ENCODE results near the gene TBC1D10A. TPM values are rescaled to one million over a fixed set of nuclear protein-coding genes. Genes with fewer than 3 reads are reported as not detected.

TBC1D10A gene
- total RNA-seq, 4 donors from 2014 or later: 28.4 to 44.7 (median 35.9) TPM

- Histone ChIP-seq H3K9me3 (no peaks in the 10 kb centered on the region), H3K4me1 (peaks cover 28 to 76% of the 10 kb centered on the region in 2 donors), H3K4me3 (replicated peaks in 1 of 3) (no peak overlapping the region), H3K27ac (no peak overlapping the region), H3K36me3 (no peaks in the 10 kb centered on the region), H3K27me3 (no peaks in the 10 kb centered on the region)
- no peak for TF ChIP-seq POLR2A (IDR thresholded peaks at IDR 0.05)
- TF ChIP-seq, protein P1, sequence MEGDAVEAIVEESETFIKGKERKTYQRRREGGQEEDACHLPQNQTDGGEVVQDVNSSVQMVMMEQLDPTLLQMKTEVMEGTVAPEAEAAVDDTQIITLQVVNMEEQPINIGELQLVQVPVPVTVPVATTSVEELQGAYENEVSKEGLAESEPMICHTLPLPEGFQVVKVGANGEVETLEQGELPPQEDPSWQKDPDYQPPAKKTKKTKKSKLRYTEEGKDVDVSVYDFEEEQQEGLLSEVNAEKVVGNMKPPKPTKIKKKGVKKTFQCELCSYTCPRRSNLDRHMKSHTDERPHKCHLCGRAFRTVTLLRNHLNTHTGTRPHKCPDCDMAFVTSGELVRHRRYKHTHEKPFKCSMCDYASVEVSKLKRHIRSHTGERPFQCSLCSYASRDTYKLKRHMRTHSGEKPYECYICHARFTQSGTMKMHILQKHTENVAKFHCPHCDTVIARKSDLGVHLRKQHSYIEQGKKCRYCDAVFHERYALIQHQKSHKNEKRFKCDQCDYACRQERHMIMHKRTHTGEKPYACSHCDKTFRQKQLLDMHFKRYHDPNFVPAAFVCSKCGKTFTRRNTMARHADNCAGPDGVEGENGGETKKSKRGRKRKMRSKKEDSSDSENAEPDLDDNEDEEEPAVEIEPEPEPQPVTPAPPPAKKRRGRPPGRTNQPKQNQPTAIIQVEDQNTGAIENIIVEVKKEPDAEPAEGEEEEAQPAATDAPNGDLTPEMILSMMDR (IDR thresholded peaks at IDR 0.05): no peak
- 85 to 95% methylated on average over 3 of the region's 3 CpGs for WGBS, 2 donors
- no peak for DNase-seq
- intact Hi-C loops (cut with DNase I): no loop called here
Observed at GRCh38 chr22:30323246-30323645, 3.5 kb downstream of the TBC1D10A start.

- Histone ChIP-seq H3K9me3 (no peaks in the 10 kb centered on the region), H3K4me3 (replicated peaks in 1 of 3) (no peak overlapping the region), H3K27me3 (no peaks in the 10 kb centered on the region), H3K27ac (peak overlapping the region in 2 of 3 donors; percentile 12 to 13), H3K36me3 (no peaks in the 10 kb centered on the region), H3K4me1 (peaks cover 34 to 87% of the 10 kb centered on the region in 2 donors)
- no peak for TF ChIP-seq POLR2A (IDR thresholded peaks at IDR 0.05)
- TF ChIP-seq, protein P1 (IDR thresholded peaks at IDR 0.05): no peak
- 81 to 90% methylated on average over 2 of the region's 2 CpGs for WGBS, 2 donors
- DNase-seq: no peak
- intact Hi-C loops (cut with DNase I): no loop called here
Observed at GRCh38 chr22:30321461-30321860, 5.3 kb downstream of the TBC1D10A start.

DNA sequence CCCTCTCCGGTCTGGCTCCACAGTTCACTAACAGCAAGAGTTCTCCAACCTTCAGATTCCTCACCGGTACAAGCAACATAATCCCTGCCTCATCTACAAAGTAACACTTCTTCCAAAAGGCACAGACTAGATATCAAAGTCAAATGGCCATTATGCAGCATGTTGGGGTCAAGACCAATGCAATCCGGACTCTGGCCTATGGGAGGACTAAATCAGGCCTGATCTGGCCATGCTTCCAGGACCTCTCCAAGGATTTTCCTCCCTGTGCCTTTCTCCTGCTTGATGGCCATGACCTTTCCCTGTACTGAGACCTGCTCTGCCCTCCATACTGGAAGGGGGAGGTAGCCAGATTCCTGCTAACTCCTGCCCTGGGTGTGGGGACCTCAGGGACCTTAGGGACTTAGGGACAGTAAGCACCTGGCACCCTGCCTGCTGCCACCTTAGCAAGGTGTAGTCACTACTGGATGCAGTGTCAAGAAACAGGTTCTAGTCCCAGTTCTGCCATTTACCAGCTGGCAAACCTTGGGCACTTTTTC is 6.7 kb downstream of the TBC1D10A start:
- H3K9me3 ChIP-seq: no peaks in the 10 kb centered on the region
- intact Hi-C loops (cut with DNase I): no loop called here
- no peak for DNase-seq
- H3K27ac ChIP-seq: no peak overlapping the region
- peaks cover 37 to 93% of the 10 kb centered on the region in 2 donors for H3K4me1 ChIP-seq
- no peaks in the 10 kb centered on the region for H3K36me3 ChIP-seq
- no peak for TF ChIP-seq POLR2A (IDR thresholded peaks at IDR 0.05)
- TF ChIP-seq, protein P1 (IDR thresholded peaks at IDR 0.05): no peak
- no peaks in the 10 kb centered on the region for H3K27me3 ChIP-seq
- no peak overlapping the region for H3K4me3 ChIP-seq (replicated peaks in 1 of 3)
- WGBS, 2 donors: 96 to 98% methylated on average over 3 of the region's 3 CpGs

GRCh38 chr22:30318799-30319419 is 7.8 kb downstream of the TBC1D10A start:
- no peak for TF ChIP-seq POLR2A (IDR thresholded peaks at IDR 0.05)
- TF ChIP-seq, protein P1 (IDR thresholded peaks at IDR 0.05): no peak

DNA sequence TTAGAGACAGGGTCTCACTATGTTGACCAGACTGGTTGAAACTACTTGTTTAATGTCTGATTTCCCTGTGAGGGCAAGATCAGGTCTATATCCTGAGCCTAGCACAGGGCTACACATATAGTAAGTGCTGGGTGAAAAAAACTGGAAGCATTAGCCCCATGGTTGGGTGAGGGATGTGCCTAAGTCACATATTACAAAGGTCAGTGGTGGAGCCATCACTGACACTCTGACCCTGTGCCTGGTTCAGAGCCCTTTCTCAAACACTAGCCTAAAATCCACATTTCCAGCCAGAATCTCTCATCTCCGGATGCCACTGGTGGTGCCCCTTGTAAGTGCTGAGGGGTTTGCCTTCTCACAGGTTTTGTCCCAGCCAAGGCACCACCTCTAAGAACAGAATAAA is 9.0 kb downstream of the TBC1D10A start:
- no peaks in the 10 kb centered on the region for H3K36me3 ChIP-seq
- TF ChIP-seq POLR2A (IDR thresholded peaks at IDR 0.05): no peak
- TF ChIP-seq, protein P1 (IDR thresholded peaks at IDR 0.05): no peak
- WGBS, 2 donors: 100% methylated on average over 1 of the region's 1 CpG
- H3K27ac ChIP-seq: peak overlapping the region in 2 of 3 donors; percentile 31 to 32
- no peak overlapping the region for H3K4me3 ChIP-seq (replicated peaks in 1 of 3)
- intact Hi-C loops (cut with DNase I): no loop called here
- no peaks in the 10 kb centered on the region for H3K27me3 ChIP-seq
- no peaks in the 10 kb centered on the region for H3K9me3 ChIP-seq
- peaks cover 32 to 93% of the 10 kb centered on the region in 2 donors for H3K4me1 ChIP-seq
- DNase-seq: no peak

More at GRCh38 chr22:30318799-30319419, 7.8 kb downstream of the TBC1D10A start:
- H3K4me1 ChIP-seq: peaks cover 28 to 93% of the 10 kb centered on the region in 2 donors
- intact Hi-C loops (cut with DNase I): no loop called here
- DNase-seq: no peak
- WGBS, 2 donors: 79 to 83% methylated on average over 7 of the region's 7 CpGs
- no peak overlapping the region for H3K4me3 ChIP-seq (replicated peaks in 1 of 3)
- H3K27ac ChIP-seq: peak overlapping the region in 2 of 3 donors; percentile 32 to 41
- H3K27me3 ChIP-seq: no peaks in the 10 kb centered on the region
- no peaks in the 10 kb centered on the region for H3K36me3 ChIP-seq
- H3K9me3 ChIP-seq: no peaks in the 10 kb centered on the region
